Lower leg skin (tissue), 4 donors: ENCODE measurements around the gene SLC29A1. TPM values are rescaled to one million over a fixed set of nuclear protein-coding genes. Genes with fewer than 3 reads are reported as not detected.

Experiments used
- DNase-seq, 2 donors: peaks; one replicate each; pipeline ENCODE4 v3.0.0-alpha.2; 2019; ENCODE audit warnings: low spot score in 2 of 2
- H3K4me3 ChIP-seq: fragments of 200-600 bp; sonication (generic); 2 replicates; pipeline ENCODE4 v1.5.1; 2017; ENCODE audit warnings: mild to moderate bottlenecking, low read depth; ENCODE audit not compliant: poor library complexity, severe bottlenecking
- CTCF ChIP-seq, 3 donors: fragments of 450-650 bp; IDR thresholded peaks; one replicate each; pipeline ENCODE4 v1.5.1; 2016; ENCODE audit warnings: antibody characterized with exemption in 3 of 3, mild to moderate bottlenecking in 3 of 3, moderate library complexity in 2 of 3
- POLR2A ChIP-seq, 2 donors: fragments of 450-650 bp; IDR thresholded peaks; one replicate each; pipeline ENCODE4 v1.6.1; 2016 to 2017; ENCODE audit warnings: antibody characterized with exemption in 2 of 2, mild to moderate bottlenecking in 1 of 2, moderate library complexity in 1 of 2
- WGBS, 2 donors: methylation state at CpG; one replicate each; pipeline ENCODE4 v1.1.5; 2018; 5-methylcytosine and 5-hydroxymethylcytosine counted together
- intact Hi-C: fragments of 100-400 bp; cut with DNase I; formaldehyde crosslinking; loops from one replicate; pipeline ENCODE4 v1.15.0; 2023; ENCODE audit warnings: low total_unique reads
- microRNA counts, 2 donors: library from miRNA; unstranded; fragments of <30 nt; microRNA quantifications; one replicate each; lab custom pipeline; 2016
- total RNA-seq, 4 donors: library from RNA; depleted of rRNA; stranded (reverse); fragments of >200 nt; gene quantifications; one replicate each; pipeline ENCODE4 v1.1.0, GENCODE V29; 2016

SLC29A1 gene
- total RNA-seq, 4 donors from 2014 or later: 54.6 to 86.4 (median 82.5) TPM

- no peak for DNase-seq
- no peak overlapping the region for H3K4me3 ChIP-seq
- WGBS, 2 donors: 78 to 88% methylated on average over 23 of the region's 23 CpGs
- intact Hi-C loops: no loop called here
- TF ChIP-seq POLR2A (IDR thresholded peaks at IDR 0.05) (no peak), CTCF (IDR thresholded peaks at IDR 0.05) (no peak)
Measured at GRCh38 chr6:44276667-44277640, 53.6 kb downstream of the SLC29A1 start.

- DNase-seq: no peak
- intact Hi-C loops: no loop called here
Measured at GRCh38 chr6:44277763-44278162, 54.4 kb downstream of the SLC29A1 start.

GRCh38 chr6:44278315-44278714 lies 54.9 kb downstream of the SLC29A1 start:
- intact Hi-C loops: no loop called here
- TF ChIP-seq POLR2A (IDR thresholded peaks at IDR 0.05): no peak
- TF ChIP-seq CTCF (IDR thresholded peaks at IDR 0.05): no peak
- WGBS, 2 donors: 80 to 83% methylated on average over 3 of the region's 3 CpGs
- DNase-seq: no peak
- H3K4me3 ChIP-seq: no peak overlapping the region

More at GRCh38 chr6:44277763-44278162, 54.4 kb downstream of the SLC29A1 start:
- TF ChIP-seq POLR2A (IDR thresholded peaks at IDR 0.05): no peak
- no peak for TF ChIP-seq CTCF (IDR thresholded peaks at IDR 0.05)
- no peak overlapping the region for H3K4me3 ChIP-seq
- WGBS, 2 donors: 86 to 87% methylated on average over 7 of the region's 7 CpGs

- intact Hi-C loops: no loop called here
- TF ChIP-seq CTCF (IDR thresholded peaks at IDR 0.05): no peak
- no peak for TF ChIP-seq POLR2A (IDR thresholded peaks at IDR 0.05)
- 58 to 71% methylated on average over 8 to 9 of the region's 9 CpGs for WGBS, 2 donors
- no peak for DNase-seq
- H3K4me3 ChIP-seq: no peak overlapping the region
Measured at GRCh38 chr6:44278774-44279697, 55.6 kb downstream of the SLC29A1 start.

MicroRNAs encoded within 50 kb of the gene (microRNA counts, 767-probe panel; counts per million panel counts)
- 0 to 358 counts per million in 2 donors for microRNA hsa-miR-4647 (lab: Ali Mortazavi, UCI)

Other genes starting within 250 kb of the SLC29A1 start
- 10 to 100 TPM; 45.7 to 74.3 (median 52.0) TPM for gene MRPL14, start 96.1 kb upstream of the SLC29A1 start, total RNA-seq
- 10 to 100 TPM; 73.4 to 91.2 (median 87.7) TPM for gene TMEM63B, start 96.0 kb upstream of the SLC29A1 start, total RNA-seq
- 1 to 10 TPM in 2 of 4 donors, under 1 TPM in 2; 0.72 to 1.1 (median 0.89) TPM for gene CAPN11, start 64.8 kb upstream of the SLC29A1 start, total RNA-seq
- under 1 TPM in 1 of 4 donors, not detected in 3; 0.69 TPM for gene MYMX, start 6.7 kb upstream of the SLC29A1 start, total RNA-seq
- 100 to 1,000 TPM; 505 to 604 (median 551) TPM for gene HSP90AB1, start 23.5 kb downstream of the SLC29A1 start, total RNA-seq
- 10 to 100 TPM; 18.0 to 40.6 (median 32.6) TPM for gene SLC35B2, start 33.9 kb downstream of the SLC29A1 start, total RNA-seq
- gene NFKBIE, start 42.0 kb downstream of the SLC29A1 start, total RNA-seq: 10 to 100 TPM; 10.8 to 21.1 (median 17.3) TPM
- under 1 TPM in 2 of 4 donors, not detected in 2; 0.10 to 0.42 TPM for gene TMEM151B, start 46.9 kb downstream of the SLC29A1 start, total RNA-seq
- 10 to 100 TPM in 3 of 4 donors, 1 to 10 TPM in 1; 5.9 to 15.7 (median 12.8) TPM for gene AARS2, start 89.8 kb downstream of the SLC29A1 start, total RNA-seq
- under 1 TPM in 1 of 4 donors, not detected in 3; 0.23 TPM for gene SPATS1, start 119.1 kb downstream of the SLC29A1 start, total RNA-seq
- gene CDC5L, start 164.1 kb downstream of the SLC29A1 start, total RNA-seq: 10 to 100 TPM; 12.3 to 19.2 (median 13.9) TPM